PC-9 (cell line): ENCODE data around the gene PRR13. TPM values are rescaled to one million over a fixed set of nuclear protein-coding genes. Genes with fewer than 3 reads are reported as not detected.
A peak's percentile ranks its signal among the peaks of the same experiment; 100 is the strongest.

Experiments used
- BruUV-seq: library from RNA; stranded (reverse); fragments of 400-500 nt; replicated peaks from 2 replicates; lab custom pipeline; 2021; lab: Mats Ljungman, UMichigan
- CTCF ChIA-PET: fragments of 300-600 bp; sonication (Branson Sonifier 250); formaldehyde crosslinking; loops from one replicate; lab custom pipeline; 2022; ENCODE audit warnings: antibody characterized with exemption; lab: Charles Lee
- POLR2A ChIA-PET: fragments of 300-600 bp; sonication (Branson Sonifier 250); formaldehyde crosslinking; loops from one replicate; lab custom pipeline; 2022; ENCODE audit warnings: antibody characterized with exemption; ENCODE audit not compliant: unreplicated experiment; lab: Charles Lee
- DNase-seq, 2 experiments: peaks; one replicate each; pipeline versions ENCODE4 v3.0.0 to v3.0.0-alpha.2; 2015 to 2022; ENCODE audit warnings: mixed read lengths in 1 of 2
- H2AFZ ChIP-seq: fragments of 200-600 bp; sonication (generic); 2 replicates; pipeline ENCODE4 v1.8.1; 2017; ENCODE audit warnings: antibody characterized with exemption
- H3F3A ChIP-seq: fragments of 200-600 bp; sonication (generic); 2 replicates; pipeline ENCODE4 v1.8.1; 2017; ENCODE audit warnings: antibody characterized with exemption, mild to moderate bottlenecking, low read depth; ENCODE audit not compliant: insufficient read depth
- H3K27ac ChIP-seq: fragments of 200-600 bp; sonication (generic); 2 replicates; pipeline ENCODE4 v1.6.1; 2016; ENCODE audit warnings: mixed run types
- H3K27me3 ChIP-seq: fragments of 200-600 bp; sonication (generic); 2 replicates; pipeline ENCODE4 v1.6.1; 2016; ENCODE audit warnings: low read depth, mixed run types; ENCODE audit not compliant: insufficient read depth
- H3K36me3 ChIP-seq: fragments of 200-600 bp; sonication (generic); 2 replicates; pipeline ENCODE4 v1.6.1; 2016; ENCODE audit warnings: low read depth, mixed run types
- H3K4me1 ChIP-seq: fragments of 200-600 bp; sonication (generic); replicated peaks from 2 replicates; pipeline ENCODE4 v1.6.1; 2016; ENCODE audit warnings: mixed run types; ENCODE audit not compliant: insufficient read depth
- H3K4me2 ChIP-seq: fragments of 200-600 bp; sonication (generic); 2 replicates; pipeline ENCODE4 v1.6.1; 2017; ENCODE audit warnings: mixed run types
- H3K4me3 ChIP-seq: fragments of 200-600 bp; sonication (generic); 2 replicates; pipeline ENCODE4 v1.6.1; 2016; ENCODE audit warnings: mixed run types
- H3K79me2 ChIP-seq: fragments of 200-600 bp; sonication (generic); 2 replicates; pipeline ENCODE4 v1.6.1; 2017; ENCODE audit warnings: low read depth, mixed run types
- H3K9me2 ChIP-seq: fragments of 200-600 bp; sonication (generic); 2 replicates; pipeline ENCODE4 v1.8.1; 2017; ENCODE audit warnings: mild to moderate bottlenecking; ENCODE audit not compliant: insufficient read depth
- H3K9me3 ChIP-seq: fragments of 200-600 bp; sonication (generic); 2 replicates; pipeline ENCODE4 v1.8.1; 2016; ENCODE audit warnings: low read depth; ENCODE audit not compliant: insufficient read depth
- H4K20me1 ChIP-seq: fragments of 200-600 bp; sonication (generic); 2 replicates; pipeline ENCODE4 v1.8.1; 2017; ENCODE audit not compliant: insufficient read depth
- EZH2 ChIP-seq: fragments of 200-600 bp; sonication (generic); IDR thresholded peaks from 2 replicates; pipeline ENCODE4 v1.8.0; 2017; ENCODE audit warnings: antibody characterized with exemption, low read depth
- intact Hi-C: fragments of 100-400 bp; cut with micrococcal nuclease; formaldehyde crosslinking; loops from one replicate; pipeline ENCODE4 v1.10.0; 2022; ENCODE audit not compliant: unreplicated experiment
- total RNA-seq: library from RNA; stranded (reverse); gene quantifications from 2 replicates; pipeline ENCODE4 v1.2.3, GENCODE V29; 2021
- TF ChIP-seq, protein P1 (sequence below): fragments of 200-600 bp; sonication (generic); conservative IDR thresholded peaks from 2 replicates; pipeline ENCODE4 v1.6.1; 2017; ENCODE audit warnings: mixed run types, antibody characterized with exemption, mild to moderate bottlenecking, moderate library complexity

PRR13 gene
- total RNA-seq, 1 experiment from 2014 or later, result 203 TPM

DNA sequence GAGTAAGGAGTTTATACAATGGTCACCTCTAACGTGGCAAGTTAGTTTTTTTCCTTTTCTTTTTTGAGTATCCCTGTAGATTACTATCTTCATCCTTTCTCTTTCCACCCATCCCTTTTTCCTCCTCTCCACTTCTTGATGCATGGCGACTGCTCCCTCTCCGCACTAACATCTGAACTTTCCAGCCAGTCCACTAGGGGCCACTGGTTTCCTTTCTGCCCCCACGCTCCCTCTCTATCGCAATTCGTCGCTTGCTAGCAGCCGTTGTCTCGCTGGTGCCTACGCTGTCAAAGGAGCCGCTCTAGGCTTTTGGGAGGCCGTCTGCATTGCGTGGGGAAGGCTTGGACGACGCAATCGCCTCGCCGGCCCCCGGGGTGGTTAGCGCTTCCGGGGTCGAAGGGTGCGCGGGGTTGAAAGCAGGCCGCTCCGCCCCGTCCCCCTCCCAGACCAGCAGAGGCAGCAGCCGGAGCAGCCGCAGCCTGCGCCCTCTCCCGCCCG lies 10.2 kb downstream of the PRR13 start, which contains the start of gene PCBP2:
Gene PCBP2, plus strand, starts transcription at position 442 of the 498 bp plus-strand sequence. CDS start 2,699 bp downstream, outside the sequence.
- Histone ChIP-seq H3K9me3 (no peaks in the 10 kb centered on the region), H4K20me1 (peaks cover 42% of the 10 kb centered on the region), H3K36me3 (peaks cover 33% of the 10 kb centered on the region), H2AFZ (peak within 1 kb of the TSS; percentile 66), H3K27me3 (no peaks in the 10 kb centered on the region), H3K79me2 (peaks cover 46% of the 10 kb centered on the region), H3K4me1 (peaks cover 16% of the 10 kb centered on the region), H3K9me2 (no peaks in the 10 kb centered on the region), H3K4me2 (peak within 1 kb of the TSS; percentile 82), H3F3A (peaks cover 64% of the 10 kb centered on the region; the same call in 1 of the 2 replicates), H3K4me3 (peak within 1 kb of the TSS; percentile 84), H3K27ac (peak within 1 kb of the TSS; percentile 91)
- no TSS peak for BruUV-seq
- peak; percentile 97 for DNase-seq
- POLR2A ChIA-PET, result no interaction called here
- CTCF ChIA-PET, result interaction anchor here (0.6 to 1.0 kb wide), 2 partner anchors 49 to 153 kb away, joined by 3 to 4 read pairs; partner anchors contain the start of gene TARBP2
- intact Hi-C loops, result loop anchor here (1.0 to 5.0 kb wide), 2 partner anchors 10 to 51 kb away; partner anchors contain the start of genes PRR13 and TARBP2
- TF ChIP-seq, protein P1, sequence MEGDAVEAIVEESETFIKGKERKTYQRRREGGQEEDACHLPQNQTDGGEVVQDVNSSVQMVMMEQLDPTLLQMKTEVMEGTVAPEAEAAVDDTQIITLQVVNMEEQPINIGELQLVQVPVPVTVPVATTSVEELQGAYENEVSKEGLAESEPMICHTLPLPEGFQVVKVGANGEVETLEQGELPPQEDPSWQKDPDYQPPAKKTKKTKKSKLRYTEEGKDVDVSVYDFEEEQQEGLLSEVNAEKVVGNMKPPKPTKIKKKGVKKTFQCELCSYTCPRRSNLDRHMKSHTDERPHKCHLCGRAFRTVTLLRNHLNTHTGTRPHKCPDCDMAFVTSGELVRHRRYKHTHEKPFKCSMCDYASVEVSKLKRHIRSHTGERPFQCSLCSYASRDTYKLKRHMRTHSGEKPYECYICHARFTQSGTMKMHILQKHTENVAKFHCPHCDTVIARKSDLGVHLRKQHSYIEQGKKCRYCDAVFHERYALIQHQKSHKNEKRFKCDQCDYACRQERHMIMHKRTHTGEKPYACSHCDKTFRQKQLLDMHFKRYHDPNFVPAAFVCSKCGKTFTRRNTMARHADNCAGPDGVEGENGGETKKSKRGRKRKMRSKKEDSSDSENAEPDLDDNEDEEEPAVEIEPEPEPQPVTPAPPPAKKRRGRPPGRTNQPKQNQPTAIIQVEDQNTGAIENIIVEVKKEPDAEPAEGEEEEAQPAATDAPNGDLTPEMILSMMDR, result peak; percentile 86
- no peak for TF ChIP-seq EZH2

DNA sequence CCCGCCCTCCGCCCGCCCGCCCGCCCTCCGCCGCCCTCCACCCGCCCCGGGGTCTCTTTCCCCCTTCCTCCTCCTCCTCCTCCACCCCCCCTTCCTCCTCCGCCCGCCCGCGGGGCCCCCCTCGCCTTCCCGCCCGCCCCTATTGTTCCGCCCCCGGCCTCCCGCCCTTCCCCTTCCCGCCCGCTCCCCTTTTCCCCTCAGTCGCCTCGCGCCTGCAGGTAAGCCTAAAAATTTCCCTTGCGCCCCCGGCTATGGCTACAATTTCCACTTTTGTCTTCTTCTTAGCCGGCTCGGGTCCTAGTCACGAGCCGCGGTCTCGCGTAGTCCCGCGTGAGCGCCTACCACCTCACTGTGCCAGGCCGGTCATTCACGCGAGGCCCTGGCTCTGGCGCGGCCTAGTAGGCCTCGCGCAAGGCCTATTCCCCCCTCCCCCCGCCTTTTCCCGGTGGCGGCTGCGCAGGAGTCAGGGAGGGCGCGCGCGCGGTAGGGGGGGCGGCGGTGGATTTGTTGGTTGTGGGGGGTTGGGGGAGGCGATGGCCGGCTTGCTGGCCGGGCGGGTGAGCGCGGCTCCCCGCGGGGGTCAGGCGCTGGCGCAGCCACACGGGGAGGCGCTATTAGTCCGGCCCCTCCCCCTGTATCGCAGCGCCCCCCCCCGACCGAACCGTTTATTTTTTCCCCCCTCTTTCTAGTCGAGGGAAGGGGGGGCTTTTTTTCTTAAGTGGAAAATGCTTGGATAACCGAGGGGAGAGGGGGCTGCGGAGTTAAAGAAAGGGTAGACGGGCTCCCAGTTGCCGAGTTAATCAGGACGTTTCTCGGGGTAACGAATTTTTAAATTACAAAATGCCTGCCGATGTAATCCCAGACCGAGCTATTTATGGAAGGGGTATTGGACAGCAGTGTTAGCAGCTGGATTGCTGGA lies 10.9 kb downstream of the PRR13 start:
- H3K9me2 ChIP-seq, result no peaks in the 10 kb centered on the region
- POLR2A ChIA-PET, result interaction anchor here (0.9 kb wide), 1 partner anchor 34 kb away, joined by 3 read pairs; no protein-coding TSS in a partner anchor
- H3K4me3 ChIP-seq, result peak overlapping the region; percentile 84
- intact Hi-C loops, result loop anchor here (1.0 to 5.0 kb wide), 2 partner anchors 11 to 50 kb away; partner anchors contain the start of genes PRR13 and TARBP2
- H3K27me3 ChIP-seq, result no peaks in the 10 kb centered on the region
- no peak for TF ChIP-seq EZH2
- TF ChIP-seq, protein P1, result peak; percentile 48; the same call in 1 of the 2 replicates
- CTCF ChIA-PET, result interaction anchor here (0.7 to 1.1 kb wide), 4 partner anchors 31 to 1239 kb away, joined by 4 to 21 read pairs (median 8); no protein-coding TSS in a partner anchor
- peak overlapping the region; percentile 66 for H2AFZ ChIP-seq
- no TSS peak for BruUV-seq
- peak; percentile 55 to 82 for DNase-seq
- H4K20me1 ChIP-seq, result peaks cover 49% of the 10 kb centered on the region
- peak overlapping the region; percentile 82 for H3K4me2 ChIP-seq
- peaks cover 40% of the 10 kb centered on the region for H3K36me3 ChIP-seq
- H3K79me2 ChIP-seq, result peaks cover 53% of the 10 kb centered on the region
- no peaks in the 10 kb centered on the region for H3K9me3 ChIP-seq
- H3K27ac ChIP-seq, result peak overlapping the region; percentile 91
- peaks cover 16% of the 10 kb centered on the region for H3K4me1 ChIP-seq
- H3F3A ChIP-seq, result peaks cover 70% of the 10 kb centered on the region; the same call in 1 of the 2 replicates
